ENCODE measurements around the gene TRAP1. TPM values are rescaled to one million over a fixed set of nuclear protein-coding genes. Genes with fewer than 3 reads are reported as not detected.

Gene TRAP1
- total and polyA plus RNA-seq, 8 donors, result 39.5 to 460 (median 88.7) TPM

GRCh38 chr16:3751878-3752277 lies 34.6 kb upstream of the TRAP1 start:
- Histone ChIP-seq H3K4me1 (peaks cover 0 to 15% (median 7%) of the 10 kb centered on the region in 4 donors), H3K27me3 (no peaks in the 10 kb centered on the region), H3K27ac (no peak overlapping the region), H3K36me3 (peaks cover 22 to 92% (median 88%) of the 10 kb centered on the region in 4 donors), H3K4me3 (no peak overlapping the region), H3K9me3 (no peaks in the 10 kb centered on the region)
- intact Hi-C loops (cut with DNase I; ENCODE audit: low total_unique reads), result no loop called here
- DNase-seq, result no peak
- WGBS, 5 donors, result 88 to 96% (median 95%) methylated on average over 8 of the region's 8 CpGs
- no peak for TF ChIP-seq POLR2A (IDR thresholded peaks at IDR 0.05)
- TF ChIP-seq CTCF (IDR thresholded peaks at IDR 0.05), result no peak
- TF ChIP-seq EP300 (IDR thresholded peaks at IDR 0.05), result no peak
- TF ChIP-seq POLR2AphosphoS5 (IDR thresholded peaks at IDR 0.05), result no peak

DNA sequence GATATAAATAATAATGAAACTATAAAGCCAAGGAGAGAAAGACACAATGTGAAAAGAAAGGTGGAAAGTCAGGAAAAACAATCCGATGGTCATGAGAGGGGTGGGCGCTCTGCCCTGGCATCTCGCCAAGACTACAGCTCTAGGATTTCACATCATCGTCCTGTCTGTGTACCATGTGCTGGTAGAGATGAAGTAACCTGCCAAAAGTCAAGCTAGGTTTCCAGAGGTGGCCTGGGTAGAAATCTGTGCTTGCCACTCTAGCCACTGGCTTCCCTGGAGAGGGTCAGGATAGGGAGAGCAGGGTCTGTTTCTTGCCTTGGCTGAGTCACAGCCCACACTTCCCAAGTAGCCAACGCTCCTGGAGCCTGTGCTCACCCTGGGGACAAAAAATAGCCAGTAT lies 31.0 kb upstream of the TRAP1 start:
- Histone ChIP-seq H3K36me3 (peaks cover 35 to 94% (median 90%) of the 10 kb centered on the region in 4 donors), H3K4me3 (no peak overlapping the region), H3K27me3 (no peaks in the 10 kb centered on the region), H3K9me3 (no peaks in the 10 kb centered on the region), H3K4me1 (peaks cover 0 to 17% (median 4%) of the 10 kb centered on the region in 4 donors), H3K27ac (no peak overlapping the region)
- WGBS, 5 donors, result 71 to 88% (median 86%) methylated on average over 5 of the region's 5 CpGs
- TF ChIP-seq CTCF (IDR thresholded peaks at IDR 0.05) (no peak), POLR2A (IDR thresholded peaks at IDR 0.05) (no peak), EP300 (IDR thresholded peaks at IDR 0.05) (no peak), POLR2AphosphoS5 (IDR thresholded peaks at IDR 0.05) (no peak)
- DNase-seq, result no peak
- intact Hi-C loops (cut with DNase I; ENCODE audit: low total_unique reads), result no loop called here

- Histone ChIP-seq H3K27ac (no peak overlapping the region), H3K9me3 (no peaks in the 10 kb centered on the region), H3K36me3 (peaks cover 58 to 98% (median 96%) of the 10 kb centered on the region in 4 donors), H3K27me3 (no peaks in the 10 kb centered on the region), H3K4me1 (peaks cover 0 to 10% (median 3%) of the 10 kb centered on the region in 4 donors), H3K4me3 (no peak overlapping the region)
- intact Hi-C loops (cut with DNase I; ENCODE audit: low total_unique reads), result no loop called here
- no peak for TF ChIP-seq POLR2AphosphoS5 (IDR thresholded peaks at IDR 0.05)
- no peak for TF ChIP-seq CTCF (IDR thresholded peaks at IDR 0.05)
- TF ChIP-seq EP300 (IDR thresholded peaks at IDR 0.05), result no peak
- no peak for TF ChIP-seq POLR2A (IDR thresholded peaks at IDR 0.05)
- WGBS, 5 donors, result 56 to 71% (median 67%) methylated on average over 13 of the region's 13 CpGs
- no peak for DNase-seq
Measured at GRCh38 chr16:3745751-3746355, 28.5 kb upstream of the TRAP1 start.

- no peak for DNase-seq
- Histone ChIP-seq H3K27me3 (no peaks in the 10 kb centered on the region), H3K27ac (no peak overlapping the region), H3K4me1 (peaks cover 0 to 10% (median 4%) of the 10 kb centered on the region in 4 donors), H3K36me3 (peaks cover 77 to 100% (median 99%) of the 10 kb centered on the region in 4 donors), H3K4me3 (no peak overlapping the region), H3K9me3 (no peaks in the 10 kb centered on the region)
- WGBS, 5 donors, result 88 to 94% (median 93%) methylated on average over 7 of the region's 7 CpGs
- no peak for TF ChIP-seq POLR2A (IDR thresholded peaks at IDR 0.05)
- no peak for TF ChIP-seq POLR2AphosphoS5 (IDR thresholded peaks at IDR 0.05)
- TF ChIP-seq EP300 (IDR thresholded peaks at IDR 0.05), result no peak
- no peak for TF ChIP-seq CTCF (IDR thresholded peaks at IDR 0.05)
- intact Hi-C loops (cut with DNase I; ENCODE audit: low total_unique reads), result no loop called here
Measured at GRCh38 chr16:3744018-3744417, 26.7 kb upstream of the TRAP1 start.

Measured in stomach (tissue), 9 donors.